H1 (cell line): ENCODE measurements around the gene SHLD1. TPM values are rescaled to one million over a fixed set of nuclear protein-coding genes. Genes with fewer than 3 reads are reported as not detected.

Source experiments
- CEBPB ChIP-seq: IDR thresholded peaks from 2 replicates; pipeline ENCODE4 v1.6.1; 2012; ENCODE audit warnings: low read depth, low read length
- E2F6 ChIP-seq: IDR thresholded peaks from 2 replicates; pipeline ENCODE4 v1.6.1; 2012; ENCODE audit warnings: inconsistent platforms
- EP300 ChIP-seq, 2 experiments: IDR thresholded peaks; 1 replicate in 1 of 2; 2 replicates in 1 of 2; pipeline ENCODE4 v1.6.1; 2011 to 2012; ENCODE audit warnings: low read depth in 2 of 2, low read length in 2 of 2, mild to moderate bottlenecking in 2 of 2, borderline replicate concordance in 1 of 2, inconsistent platforms in 1 of 2, moderate library complexity in 1 of 2
- KDM4A ChIP-seq: IDR thresholded peaks from one replicate; pipeline ENCODE4 v1.7.1; 2012; ENCODE audit warnings: low read depth, mild to moderate bottlenecking, moderate library complexity, low read length, inconsistent platforms; ENCODE audit not compliant: severe bottlenecking
- SP2 ChIP-seq: IDR thresholded peaks from 2 replicates; pipeline ENCODE4 v1.6.1; 2012; ENCODE audit warnings: mild to moderate bottlenecking, low read length, inconsistent platforms
- SRF ChIP-seq: IDR thresholded peaks from 2 replicates; pipeline ENCODE4 v1.6.1; 2011; ENCODE audit warnings: mild to moderate bottlenecking, low read depth, low read length, moderate library complexity
- TAF7 ChIP-seq: optimal IDR thresholded peaks from 2 replicates; pipeline ENCODE3; 2011; ENCODE audit warnings: low read depth, mild to moderate bottlenecking, inconsistent platforms, low read length, moderate library complexity, borderline replicate concordance
- ZNF274 ChIP-seq: IDR thresholded peaks from 2 replicates; pipeline ENCODE4 v1.7.0; 2012; ENCODE audit warnings: low read length, borderline replicate concordance; ENCODE audit errors: extremely low read depth
- polyA plus RNA-seq, 7 experiments: library from polyadenylated mRNA; depleted of rRNA in 3 of 7; stranded (reverse) in 5 of 7; unstranded in 2 of 7; fragments of >200 nt in 5 of 7; fragments of 200-250 nt in 2 of 7; gene quantifications; 1 replicate in 5 of 7; 2 replicates in 1 of 7; 4 replicates in 1 of 7; pipeline versions ENCODE4 v1.2.1 to v1.2.3, GENCODE V29; 2011 to 2013; ENCODE audit warnings: missing spikeins in 2 of 7, mixed read lengths in 2 of 7
- total RNA-seq: library from RNA; stranded (reverse); fragmentation: NEBNext Ultra II Directional; extraction: Animal tissue kit (Norgen Biotek cat#: 25700); gene quantifications from 2 replicates; pipeline ENCODE4 v1.2.1, GENCODE V29; 2021
- TF ChIP-seq, protein P1 (sequence below), 3 experiments: IDR thresholded peaks; 1 replicate in 2 of 3; 2 replicates in 1 of 3; pipeline versions ENCODE4 v1.5.1 to v1.6.1; 2011; ENCODE audit warnings: low read length in 3 of 3, mild to moderate bottlenecking in 3 of 3, inconsistent platforms in 2 of 3, low read depth in 1 of 3, moderate library complexity in 1 of 3; ENCODE audit not compliant: insufficient read depth in 1 of 3; ENCODE audit errors: control extremely low read depth in 1 of 3

Gene SHLD1
- total and polyA plus RNA-seq, 2 of the 8 experiments (the other 6 are each of a cell fraction or from before 2014, with no cell fraction given), result 4.2 to 6.5 TPM

- TF ChIP-seq EP300 (IDR thresholded peaks at IDR 0.05; ENCODE audit: borderline replicate concordance in 1 of 2, low read depth in 2 of 2, low read length in 2 of 2), result no peak
- TF ChIP-seq KDM4A, result no peak
- TF ChIP-seq, protein P1, sequence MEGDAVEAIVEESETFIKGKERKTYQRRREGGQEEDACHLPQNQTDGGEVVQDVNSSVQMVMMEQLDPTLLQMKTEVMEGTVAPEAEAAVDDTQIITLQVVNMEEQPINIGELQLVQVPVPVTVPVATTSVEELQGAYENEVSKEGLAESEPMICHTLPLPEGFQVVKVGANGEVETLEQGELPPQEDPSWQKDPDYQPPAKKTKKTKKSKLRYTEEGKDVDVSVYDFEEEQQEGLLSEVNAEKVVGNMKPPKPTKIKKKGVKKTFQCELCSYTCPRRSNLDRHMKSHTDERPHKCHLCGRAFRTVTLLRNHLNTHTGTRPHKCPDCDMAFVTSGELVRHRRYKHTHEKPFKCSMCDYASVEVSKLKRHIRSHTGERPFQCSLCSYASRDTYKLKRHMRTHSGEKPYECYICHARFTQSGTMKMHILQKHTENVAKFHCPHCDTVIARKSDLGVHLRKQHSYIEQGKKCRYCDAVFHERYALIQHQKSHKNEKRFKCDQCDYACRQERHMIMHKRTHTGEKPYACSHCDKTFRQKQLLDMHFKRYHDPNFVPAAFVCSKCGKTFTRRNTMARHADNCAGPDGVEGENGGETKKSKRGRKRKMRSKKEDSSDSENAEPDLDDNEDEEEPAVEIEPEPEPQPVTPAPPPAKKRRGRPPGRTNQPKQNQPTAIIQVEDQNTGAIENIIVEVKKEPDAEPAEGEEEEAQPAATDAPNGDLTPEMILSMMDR (IDR thresholded peaks at IDR 0.05; ENCODE audit: control extremely low read depth in 1 of 3, insufficient read depth in 1 of 3, low read depth in 1 of 3, low read length in 3 of 3), result no peak
- TF ChIP-seq ZNF274, result no peak
- TF ChIP-seq SRF, result no peak
- no peak for TF ChIP-seq SP2
- TF ChIP-seq TAF7, result no peak
- TF ChIP-seq E2F6, result no peak
- no peak for TF ChIP-seq CEBPB
Measured at GRCh38 chr20:5719861-5720403, 30.3 kb upstream of the SHLD1 start (continued).
